ENCODE results near the gene HIGD1B.
A peak's percentile ranks its signal among the peaks of the same experiment; 100 is the strongest.
"Not testable (repeated sequence)": the region's sequence is repeated elsewhere in the genome, so short reads cannot be mapped to it uniquely, and the experiment has no call there.

The HIGD1B gene

GRCh38 chr17:44825236-44825635 lies 22.4 kb upstream of the HIGD1B start:
- not testable (repeated sequence) for H3K9ac ChIP-seq (ENCODE audit: low read length); H3K4me3 ChIP-seq (ENCODE audit: low read length); H2BK120ac ChIP-seq (ENCODE audit: low read depth, low read length); H2AK5ac ChIP-seq (ENCODE audit: low read length); H3K56ac ChIP-seq (ENCODE audit: low read length); H4K8ac ChIP-seq (ENCODE audit: low read depth, low read length); H3K27ac ChIP-seq (ENCODE audit: low read depth, low read length); H4K5ac ChIP-seq (ENCODE audit: low read length); H3K23ac ChIP-seq (ENCODE audit: low read length); H3K4me2 ChIP-seq (ENCODE audit: low read length); H3K4me1 ChIP-seq (ENCODE audit: control insufficient read depth, low read depth, low read length); H3K36me3 ChIP-seq (ENCODE audit: control insufficient read depth, insufficient read depth, low read length); H3K18ac ChIP-seq (ENCODE audit: low read length); H3K4ac ChIP-seq (ENCODE audit: low read depth, low read length); H3K79me1 ChIP-seq (ENCODE audit: low read length); DNase-seq; H3K27me3 ChIP-seq (ENCODE audit: insufficient read depth, low read length, poor library complexity); H2BK5ac ChIP-seq (ENCODE audit: low read length); H2BK15ac ChIP-seq (replicated peaks; ENCODE audit: low read depth)
- peaks cover 68% of the 10 kb centered on the region for H3K79me2 ChIP-seq (ENCODE audit: control insufficient read depth, insufficient read depth, low read length)
- no CpG with 5 or more reads among the region's 9 CpGs for WGBS (ENCODE audit: extremely low coverage, insufficient coverage, low lambda C conversion rate)

GRCh38 chr17:44826123-44826790 lies 21.4 kb upstream of the HIGD1B start:
- Histone ChIP-seq H3K18ac (ENCODE audit: low read length) (no peak overlapping the region), H2BK5ac (ENCODE audit: low read length) (no peak overlapping the region), H3K23ac (ENCODE audit: low read length) (no peak overlapping the region), H3K4me1 (ENCODE audit: control insufficient read depth, low read depth, low read length) (peaks cover 3% of the 10 kb centered on the region), H3K4me3 (ENCODE audit: low read length) (no peak overlapping the region), H4K8ac (ENCODE audit: low read depth, low read length) (no peak overlapping the region), H3K79me2 (ENCODE audit: control insufficient read depth, insufficient read depth, low read length) (peaks cover 59% of the 10 kb centered on the region), H3K36me3 (ENCODE audit: control insufficient read depth, insufficient read depth, low read length) (no peaks in the 10 kb centered on the region), H3K56ac (ENCODE audit: low read length) (no peak overlapping the region), H3K4me2 (ENCODE audit: low read length) (no peak overlapping the region), H2BK15ac (replicated peaks; ENCODE audit: low read depth) (no peak overlapping the region), H4K5ac (ENCODE audit: low read length) (no peak overlapping the region), H2BK120ac (ENCODE audit: low read depth, low read length) (no peak overlapping the region), H3K79me1 (ENCODE audit: low read length) (no peaks in the 10 kb centered on the region), H2AK5ac (ENCODE audit: low read length) (no peak overlapping the region), H3K27ac (ENCODE audit: low read depth, low read length) (no peak overlapping the region), H3K4ac (ENCODE audit: low read depth, low read length) (no peak overlapping the region), H3K27me3 (ENCODE audit: insufficient read depth, low read length, poor library complexity) (no peaks in the 10 kb centered on the region), H3K9ac (ENCODE audit: low read length) (no peak overlapping the region)
- no peak for DNase-seq
- WGBS (ENCODE audit: extremely low coverage, insufficient coverage, low lambda C conversion rate), result no CpG with 5 or more reads among the region's 15 CpGs

DNA sequence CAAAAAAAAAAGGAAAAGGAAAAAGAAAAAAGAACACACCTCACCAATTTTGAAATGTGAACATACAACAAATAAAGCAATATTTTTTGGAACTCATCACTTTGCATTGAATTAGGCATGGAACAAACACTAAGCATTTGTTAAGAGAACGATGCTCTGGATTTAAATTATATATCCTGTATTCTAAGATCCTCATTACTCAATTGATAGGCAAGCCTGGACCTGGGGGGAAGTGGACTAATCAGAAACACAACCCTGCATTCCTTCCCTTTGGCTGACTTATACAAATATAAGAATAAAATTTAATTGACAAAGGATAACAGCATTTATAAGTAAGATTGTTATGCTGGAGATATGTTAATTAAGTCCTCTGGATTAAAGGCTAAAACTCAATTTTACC lies 19.8 kb upstream of the HIGD1B start:
- no peak overlapping the region for H4K5ac ChIP-seq (ENCODE audit: low read length)
- H2BK5ac ChIP-seq (ENCODE audit: low read length), result no peak overlapping the region
- H2BK120ac ChIP-seq (ENCODE audit: low read depth, low read length), result no peak overlapping the region
- H3K4me3 ChIP-seq (ENCODE audit: low read length), result no peak overlapping the region
- no peak for DNase-seq
- H3K56ac ChIP-seq (ENCODE audit: low read length), result no peak overlapping the region
- peaks cover 3% of the 10 kb centered on the region for H3K4me1 ChIP-seq (ENCODE audit: control insufficient read depth, low read depth, low read length)
- no peak overlapping the region for H2BK15ac ChIP-seq (replicated peaks; ENCODE audit: low read depth)
- H3K4me2 ChIP-seq (ENCODE audit: low read length), result no peak overlapping the region
- H3K36me3 ChIP-seq (ENCODE audit: control insufficient read depth, insufficient read depth, low read length), result no peaks in the 10 kb centered on the region
- H3K79me1 ChIP-seq (ENCODE audit: low read length), result no peaks in the 10 kb centered on the region
- H3K27me3 ChIP-seq (ENCODE audit: insufficient read depth, low read length, poor library complexity), result no peaks in the 10 kb centered on the region
- H3K4ac ChIP-seq (ENCODE audit: low read depth, low read length), result no peak overlapping the region
- no peak overlapping the region for H3K18ac ChIP-seq (ENCODE audit: low read length)
- peaks cover 53% of the 10 kb centered on the region for H3K79me2 ChIP-seq (ENCODE audit: control insufficient read depth, insufficient read depth, low read length)
- WGBS (ENCODE audit: extremely low coverage, insufficient coverage, low lambda C conversion rate), result no CpG with 5 or more reads among the region's 1 CpG
- no peak overlapping the region for H2AK5ac ChIP-seq (ENCODE audit: low read length)
- no peak overlapping the region for H4K8ac ChIP-seq (ENCODE audit: low read depth, low read length)
- H3K27ac ChIP-seq (ENCODE audit: low read depth, low read length), result no peak overlapping the region
- no peak overlapping the region for H3K9ac ChIP-seq (ENCODE audit: low read length)
- no peak overlapping the region for H3K23ac ChIP-seq (ENCODE audit: low read length)

GRCh38 chr17:44828919-44829522 lies 18.7 kb upstream of the HIGD1B start:
- no peak overlapping the region for H4K8ac ChIP-seq (ENCODE audit: low read depth, low read length)
- H2BK120ac ChIP-seq (ENCODE audit: low read depth, low read length), result peak overlapping the region; percentile 33
- peaks cover 3% of the 10 kb centered on the region for H3K4me1 ChIP-seq (ENCODE audit: control insufficient read depth, low read depth, low read length)
- H3K4me3 ChIP-seq (ENCODE audit: low read length), result peak overlapping the region; percentile 67
- peak overlapping the region; percentile 28 for H3K4me2 ChIP-seq (ENCODE audit: low read length)
- H3K56ac ChIP-seq (ENCODE audit: low read length), result peak overlapping the region; percentile 96
- H3K36me3 ChIP-seq (ENCODE audit: control insufficient read depth, insufficient read depth, low read length), result no peaks in the 10 kb centered on the region
- no peak overlapping the region for H2BK5ac ChIP-seq (ENCODE audit: low read length)
- peak overlapping the region; percentile 95 for H3K27ac ChIP-seq (ENCODE audit: low read depth, low read length)
- WGBS (ENCODE audit: extremely low coverage, insufficient coverage, low lambda C conversion rate), result no CpG with 5 or more reads among the region's 21 CpGs
- H3K18ac ChIP-seq (ENCODE audit: low read length), result peak overlapping the region; percentile 98
- H3K79me1 ChIP-seq (ENCODE audit: low read length), result no peaks in the 10 kb centered on the region
- peak overlapping the region; percentile 84 for H3K9ac ChIP-seq (ENCODE audit: low read length)
- H2BK15ac ChIP-seq (replicated peaks; ENCODE audit: low read depth), result no peak overlapping the region
- peaks cover 48% of the 10 kb centered on the region for H3K79me2 ChIP-seq (ENCODE audit: control insufficient read depth, insufficient read depth, low read length)
- H3K23ac ChIP-seq (ENCODE audit: low read length), result peak overlapping the region; percentile 87
- peak; percentile 61 for DNase-seq
- peak overlapping the region; percentile 99 for H3K4ac ChIP-seq (ENCODE audit: low read depth, low read length)
- no peak overlapping the region for H2AK5ac ChIP-seq (ENCODE audit: low read length)
- H4K5ac ChIP-seq (ENCODE audit: low read length), result no peak overlapping the region
- no peaks in the 10 kb centered on the region for H3K27me3 ChIP-seq (ENCODE audit: insufficient read depth, low read length, poor library complexity)

DNA sequence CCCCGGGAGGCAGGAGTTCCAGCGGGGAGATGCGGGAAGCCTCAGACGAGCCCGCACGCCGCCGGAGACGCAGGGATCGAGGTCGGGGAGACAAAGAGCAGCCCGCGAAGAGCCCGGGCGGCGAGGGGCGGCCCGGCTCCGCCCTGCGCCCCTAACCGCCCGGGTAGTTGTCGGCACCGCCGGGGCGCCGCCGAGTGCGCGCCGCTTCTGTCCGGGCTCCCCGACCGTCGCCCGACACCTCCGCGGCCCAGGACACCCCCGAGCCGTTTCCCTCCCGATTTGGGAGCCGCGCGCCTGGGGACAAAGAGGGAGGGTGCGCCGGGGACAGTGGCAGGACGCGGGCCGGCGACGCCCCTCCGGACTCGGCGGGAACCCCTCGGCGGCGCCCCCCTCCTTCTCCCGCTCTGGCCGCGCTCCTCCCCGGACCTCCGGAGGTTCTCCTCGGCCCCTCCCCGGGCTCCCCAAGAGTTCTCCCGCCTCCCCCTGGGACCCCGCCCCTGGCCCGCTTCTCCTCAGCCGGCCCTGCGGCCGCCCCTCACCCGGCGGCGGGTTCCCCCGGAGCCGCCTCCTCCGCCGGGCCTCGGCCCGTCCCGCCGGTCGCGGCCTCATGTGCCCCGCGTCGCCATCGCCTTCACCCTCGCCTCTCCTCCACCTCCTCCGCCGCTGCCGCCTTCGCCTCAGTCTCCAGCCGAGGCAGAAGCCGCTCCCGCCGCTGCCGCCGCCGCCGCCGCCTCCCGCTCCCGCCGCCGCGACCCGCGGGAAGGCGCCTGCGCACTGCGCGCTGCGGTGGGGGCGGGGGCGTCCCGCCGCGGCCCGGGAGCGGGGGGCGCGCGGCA lies 17.9 kb upstream of the HIGD1B start, which contains the start of gene GJC1:
TSS of gene GJC1 (minus strand) at position 765 of the 836 bp plus-strand sequence. CDS start 24,470 bp downstream, outside the sequence.
- no peaks in the 10 kb centered on the region for H3K36me3 ChIP-seq (ENCODE audit: control insufficient read depth, insufficient read depth, low read length)
- peak; percentile 34 for DNase-seq
- H4K5ac ChIP-seq (ENCODE audit: low read length), result no peak within 1 kb of the TSS
- peak within 1 kb of the TSS; percentile 99 for H3K4ac ChIP-seq (ENCODE audit: low read depth, low read length)
- H3K4me3 ChIP-seq (ENCODE audit: low read length), result peak within 1 kb of the TSS; percentile 70
- WGBS (ENCODE audit: extremely low coverage, insufficient coverage, low lambda C conversion rate), result no CpG with 5 or more reads among the region's 123 CpGs
- peak within 1 kb of the TSS; percentile 95 for H3K27ac ChIP-seq (ENCODE audit: low read depth, low read length)
- no peaks in the 10 kb centered on the region for H3K27me3 ChIP-seq (ENCODE audit: insufficient read depth, low read length, poor library complexity)
- H3K23ac ChIP-seq (ENCODE audit: low read length), result peak within 1 kb of the TSS; percentile 87
- H3K79me2 ChIP-seq (ENCODE audit: control insufficient read depth, insufficient read depth, low read length), result peaks cover 43% of the 10 kb centered on the region
- H4K8ac ChIP-seq (ENCODE audit: low read depth, low read length), result peak within 1 kb of the TSS; percentile 95
- H3K79me1 ChIP-seq (ENCODE audit: low read length), result no peaks in the 10 kb centered on the region
- H3K9ac ChIP-seq (ENCODE audit: low read length), result peak within 1 kb of the TSS; percentile 84
- peak within 1 kb of the TSS; percentile 96 for H3K56ac ChIP-seq (ENCODE audit: low read length)
- H2BK120ac ChIP-seq (ENCODE audit: low read depth, low read length), result peak within 1 kb of the TSS; percentile 83
- peak within 1 kb of the TSS; percentile 98 for H3K18ac ChIP-seq (ENCODE audit: low read length)
- H3K4me2 ChIP-seq (ENCODE audit: low read length), result peak within 1 kb of the TSS; percentile 46
- no peak within 1 kb of the TSS for H2AK5ac ChIP-seq (ENCODE audit: low read length)
- peaks cover 3% of the 10 kb centered on the region for H3K4me1 ChIP-seq (ENCODE audit: control insufficient read depth, low read depth, low read length)
- H2BK5ac ChIP-seq (ENCODE audit: low read length), result peak within 1 kb of the TSS; percentile 83
- H2BK15ac ChIP-seq (replicated peaks; ENCODE audit: low read depth), result peak within 1 kb of the TSS; percentile 65
